GM18508 (cell line): ENCODE data around the gene GON4L.
"Not testable (repeated sequence)": the region's sequence is repeated elsewhere in the genome, so short reads cannot be mapped to it uniquely, and the experiment has no call there.

ENCODE experiments used
- ATAC-seq: cut with Tn5 transposase; IDR thresholded peaks from one replicate; pipeline ENCODE4 v1.9.1; 2021; ENCODE audit warnings: moderate number of reproducible peaks; ENCODE audit not compliant: insufficient read depth, unreplicated experiment

The GON4L gene

DNA sequence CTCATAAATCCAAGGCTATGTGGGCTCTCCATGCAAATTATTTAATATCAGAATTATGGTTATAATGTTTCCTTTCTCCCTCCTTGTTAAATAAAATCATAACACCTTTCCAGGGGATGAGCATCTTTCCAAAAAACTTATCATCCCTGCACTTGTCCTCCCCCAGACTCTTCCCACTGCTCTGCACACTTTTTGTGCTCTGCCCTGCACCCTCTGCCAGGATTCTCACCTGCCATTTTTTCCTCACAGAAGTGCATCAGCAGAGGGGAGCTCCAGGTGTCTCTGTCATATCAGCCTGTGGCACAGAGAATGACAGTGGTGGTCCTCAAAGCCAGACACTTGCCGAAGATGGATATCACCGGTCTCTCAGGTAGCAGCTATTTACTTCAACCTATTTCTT is 23.2 kb upstream of the GON4L start:
- no peak for ATAC-seq

DNA sequence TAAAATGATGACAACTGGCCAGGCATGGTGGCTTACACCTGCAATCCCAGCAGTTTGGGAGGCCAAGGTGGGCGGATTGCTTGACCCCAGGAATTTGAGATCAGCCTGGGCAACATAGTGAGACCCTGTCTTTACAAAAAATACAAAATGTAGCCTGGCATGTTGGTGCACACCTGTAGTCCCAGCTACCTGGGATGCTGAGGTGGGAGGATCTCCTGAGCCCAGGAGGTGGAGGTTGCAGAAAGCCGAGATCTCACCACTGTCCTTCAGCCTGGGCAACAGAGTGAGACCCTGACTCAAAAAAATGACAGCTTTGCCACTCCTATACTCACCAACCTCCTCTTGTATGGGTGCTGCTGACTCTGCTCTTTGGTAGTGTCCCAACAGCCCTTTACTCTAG is 20.9 kb upstream of the GON4L start:
- ATAC-seq: no peak

DNA sequence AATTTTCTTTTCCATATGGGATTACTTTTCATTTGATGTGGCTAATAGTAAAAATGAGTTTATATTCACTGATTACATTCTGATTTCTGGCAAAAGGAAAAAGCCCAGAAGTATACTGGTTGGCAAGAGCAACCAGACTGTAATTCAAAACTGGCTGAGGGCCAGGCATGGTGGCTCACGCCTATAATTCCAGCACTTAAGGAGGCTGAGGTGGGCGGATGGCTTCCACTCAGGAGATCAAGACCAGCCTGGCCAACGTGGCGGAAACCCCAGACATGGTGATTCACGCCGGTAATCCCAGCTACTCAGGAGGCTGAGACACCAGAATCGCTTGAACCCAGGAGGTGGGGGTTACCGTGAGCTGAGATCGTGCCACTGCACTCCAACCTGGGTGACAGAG is 16.8 kb upstream of the GON4L start:
- ATAC-seq: no peak

GRCh38 chr1:155872527-155872926 is 15.5 kb upstream of the GON4L start:
- no peak for ATAC-seq

DNA sequence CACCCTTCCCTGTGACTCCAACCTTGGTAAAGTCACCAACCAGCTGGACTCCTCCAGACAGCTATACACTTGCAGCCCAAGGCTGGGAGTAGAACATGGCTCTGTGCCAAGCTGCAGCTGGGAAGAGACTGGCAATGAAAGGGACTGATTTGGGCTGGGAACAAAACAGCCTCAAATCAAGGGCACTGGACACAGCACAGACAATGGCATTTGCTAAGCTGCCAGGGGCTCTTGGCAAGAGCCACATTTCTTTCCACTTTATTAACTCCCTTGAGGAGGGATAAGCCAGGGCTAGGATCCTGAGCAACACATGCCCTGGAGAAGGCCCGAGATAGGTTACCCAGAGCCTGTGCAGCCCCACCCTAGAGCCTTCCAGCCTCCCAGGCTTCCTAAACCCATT is 14.4 kb upstream of the GON4L start:
- ATAC-seq: no peak

DNA sequence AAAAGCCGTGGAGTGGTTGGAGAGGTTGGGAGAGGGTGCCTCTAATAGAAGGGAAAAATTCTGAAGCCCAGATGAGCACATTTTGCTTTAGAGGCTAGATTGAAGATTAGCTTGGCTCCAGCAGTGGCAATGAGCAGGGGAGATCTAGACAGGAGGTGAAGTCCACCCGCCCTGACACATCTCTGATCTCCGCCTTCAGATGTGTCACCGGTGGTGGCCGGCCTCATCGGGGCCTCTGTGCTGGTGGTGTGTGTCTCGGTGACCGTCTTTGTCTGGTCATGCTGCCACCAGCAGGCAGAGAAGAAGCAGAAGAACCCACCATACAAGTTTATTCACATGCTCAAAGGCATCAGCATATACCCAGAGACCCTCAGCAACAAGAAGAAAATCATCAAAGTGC is 10.8 kb upstream of the GON4L start:
- no peak for ATAC-seq

DNA sequence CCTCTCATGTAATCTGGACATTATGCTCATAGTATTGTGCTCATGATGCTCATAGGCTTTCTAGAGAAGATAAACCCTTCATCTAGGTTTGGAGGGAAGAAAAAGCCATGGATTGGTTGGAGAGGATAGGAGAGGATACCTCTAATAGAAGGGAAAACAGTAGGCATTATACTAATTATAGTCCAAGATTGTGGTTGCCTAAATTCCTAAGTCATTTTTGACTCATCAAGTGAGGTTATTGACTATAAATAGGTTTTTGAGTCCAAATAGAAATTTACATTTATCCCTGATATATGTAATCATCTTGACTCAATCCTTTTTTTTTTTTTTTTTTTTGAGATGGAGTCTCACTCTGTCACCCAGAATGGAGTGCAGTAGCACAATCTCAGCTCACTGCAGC is 7.4 kb upstream of the GON4L start:
- no peak for ATAC-seq

DNA sequence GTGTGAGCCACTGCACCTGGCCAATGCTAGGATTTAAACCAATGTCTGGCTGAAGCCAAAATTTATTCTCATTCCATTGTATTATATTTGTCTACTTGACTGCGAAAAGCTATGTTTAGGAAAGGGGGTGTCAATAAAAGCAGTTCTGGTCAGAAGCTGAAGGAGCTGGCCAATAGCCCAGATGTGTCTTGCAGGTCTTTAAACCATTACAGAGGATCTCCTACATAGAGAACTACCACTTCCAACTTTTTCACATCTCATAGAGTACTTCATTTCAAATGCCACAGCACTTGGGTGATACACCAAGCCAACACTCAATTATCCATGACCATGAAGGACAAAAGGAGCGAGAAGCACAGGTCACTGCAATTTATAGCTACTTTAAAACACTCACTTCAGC is 4.9 kb upstream of the GON4L start:
- no peak for ATAC-seq

- ATAC-seq: no peak
Observed at GRCh38 chr1:155860970-155861510, 4.0 kb upstream of the GON4L start.

DNA sequence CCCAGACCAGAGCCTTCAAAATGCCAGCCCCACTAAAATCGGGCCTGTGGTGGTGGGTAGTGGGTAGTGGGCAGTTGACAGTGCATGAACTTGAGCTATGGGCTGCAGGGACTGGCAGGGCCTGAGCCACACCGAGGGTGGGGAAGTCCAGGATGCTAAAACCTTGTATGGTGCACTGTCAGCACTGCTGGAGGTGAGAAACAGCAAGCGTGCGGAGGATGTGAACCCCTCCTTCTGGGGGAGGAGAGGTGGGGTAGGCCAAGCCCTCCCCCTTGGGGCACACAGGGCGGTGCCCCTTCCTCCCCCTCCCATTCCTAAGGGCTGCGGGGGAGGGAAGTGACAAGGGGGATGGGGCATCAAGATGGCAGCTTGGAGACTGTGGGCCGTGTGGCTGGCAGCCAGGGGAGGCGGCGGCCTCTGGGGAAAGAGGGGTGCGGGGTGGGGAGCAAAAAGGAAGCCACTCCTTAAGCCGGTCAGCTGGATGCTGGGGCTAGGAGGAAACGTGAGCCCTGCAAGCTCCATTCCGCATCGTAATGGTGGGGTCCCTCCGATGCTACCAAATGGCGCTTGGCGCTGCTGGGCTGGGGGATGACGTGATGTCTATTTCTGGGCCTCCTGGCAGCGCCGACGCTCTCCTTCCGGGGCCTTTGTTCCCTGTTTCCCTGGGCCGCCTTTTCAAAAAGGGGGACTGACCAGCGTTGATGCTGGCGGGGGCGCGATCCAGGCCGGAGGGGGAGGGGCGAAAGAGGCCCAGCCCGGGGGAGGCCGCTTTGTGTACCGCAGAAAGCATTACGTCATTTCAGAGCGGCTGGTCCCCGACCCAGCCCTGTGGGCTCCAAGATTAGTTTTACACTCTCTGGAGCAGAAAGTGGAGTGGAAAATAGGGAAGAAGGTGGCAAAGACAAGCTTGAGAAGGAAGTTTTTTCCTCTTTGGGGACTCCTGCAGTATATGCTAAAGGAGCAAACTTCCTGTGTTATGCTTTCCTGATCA is 3.2 kb upstream of the GON4L start:
- no peak for ATAC-seq

DNA sequence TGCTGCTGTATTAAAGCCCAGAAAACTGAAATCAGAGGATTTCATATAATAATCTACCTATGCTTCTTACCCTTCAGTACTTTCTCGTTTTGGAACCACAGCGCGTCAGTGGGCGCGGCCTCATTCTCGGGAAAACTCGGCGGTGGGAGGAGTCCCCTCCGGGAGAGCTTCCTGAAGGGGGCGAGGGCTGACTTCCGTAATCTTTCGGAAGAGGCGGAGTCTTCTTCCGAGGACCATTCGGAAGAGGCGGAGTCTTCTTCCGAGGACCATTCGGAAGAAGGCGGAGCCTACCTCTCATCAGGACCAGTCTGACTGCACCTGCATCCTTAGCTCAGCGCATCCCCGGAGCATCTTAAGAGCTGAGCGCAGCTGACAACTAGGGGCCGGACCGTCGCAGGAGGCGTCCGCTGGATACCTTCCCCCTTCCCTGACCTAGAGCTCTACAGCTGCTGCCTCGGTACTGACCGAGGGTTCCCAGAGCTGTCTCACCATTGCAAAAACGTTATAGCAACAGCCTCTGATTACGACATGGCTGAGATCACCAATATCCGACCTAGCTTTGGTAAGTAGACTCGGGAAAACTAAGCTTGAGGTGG is 2.3 kb upstream of the GON4L start, which contains the start of gene SYT11:
Gene SYT11 (plus strand): TSS at position 334 of the 596 bp plus-strand sequence. CDS start 195 bp downstream, at position 529.
- ATAC-seq: no peak

DNA sequence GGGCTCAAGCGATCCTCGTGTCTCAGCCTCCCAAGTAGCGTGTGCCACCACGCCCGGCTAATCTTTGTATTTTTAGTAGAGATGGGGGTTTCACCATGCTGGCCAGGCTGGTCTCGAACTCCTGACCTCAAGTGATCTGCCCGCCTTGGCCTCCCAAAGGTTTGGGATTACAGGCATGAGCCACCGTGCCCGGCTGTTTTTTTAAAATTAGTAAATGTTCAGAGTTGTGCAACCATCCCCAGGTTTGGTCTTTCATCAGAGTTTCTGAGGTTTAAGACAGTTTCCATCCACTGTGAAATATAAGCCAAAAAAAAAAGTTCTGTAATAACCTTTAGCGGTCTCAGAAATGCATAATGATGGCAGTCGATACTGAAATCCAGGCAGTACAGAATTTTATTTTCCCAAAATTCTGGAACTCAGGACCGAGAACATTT is 1.8 kb upstream of the GON4L start:
- ATAC-seq: no peak

DNA sequence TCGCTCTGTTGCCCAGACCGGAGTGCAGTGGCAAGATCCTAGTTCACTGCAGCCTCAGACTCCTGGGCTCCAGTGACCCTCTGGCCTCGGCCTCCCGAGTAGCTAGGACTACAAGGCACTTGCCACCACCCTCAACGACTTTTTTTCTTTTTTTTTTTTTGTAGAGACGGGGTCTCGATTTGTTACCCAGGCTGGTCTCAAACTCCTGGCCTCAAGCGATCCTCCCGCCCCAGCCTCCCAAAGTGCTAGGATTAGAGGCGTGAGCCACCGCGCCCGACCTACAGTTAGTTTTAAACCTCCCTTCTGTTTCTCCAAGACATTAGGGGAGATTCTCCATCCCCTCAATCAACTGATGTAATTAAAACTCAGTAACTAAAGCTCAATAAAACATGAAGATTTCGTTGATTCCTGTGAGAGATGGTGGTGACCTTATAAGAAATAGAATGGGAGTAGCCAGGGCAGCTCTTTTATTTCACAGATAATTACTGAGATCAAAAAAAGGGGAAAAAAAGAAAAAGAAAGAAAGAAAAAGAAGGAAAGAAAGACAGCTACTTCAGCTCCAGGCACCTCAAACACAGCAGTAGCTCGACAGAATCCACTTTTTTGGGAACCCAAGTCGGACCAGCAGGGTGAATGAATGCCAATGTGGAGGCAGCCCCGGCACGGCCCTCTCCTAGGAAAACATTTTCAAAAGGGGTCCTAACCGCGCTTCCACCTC is 598 bp downstream of the GON4L start:
- ATAC-seq: no peak

DNA sequence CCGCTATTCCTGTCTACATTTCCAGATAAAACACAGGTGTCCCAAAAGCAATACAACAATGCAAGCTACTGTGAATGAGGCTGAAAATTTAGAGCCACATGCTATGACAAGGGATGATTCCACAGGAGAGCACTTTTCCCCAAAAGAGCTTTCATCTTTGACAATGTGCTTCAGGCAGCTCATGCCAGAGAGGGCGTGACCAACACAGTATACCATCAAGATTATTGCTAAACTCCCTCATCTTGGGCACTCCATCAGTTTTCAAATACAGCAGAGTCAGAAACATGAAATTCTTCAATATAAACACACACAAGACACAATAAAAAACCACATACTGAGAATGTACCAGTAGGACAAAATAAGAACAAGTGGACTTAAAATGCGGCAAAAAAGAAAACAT is 6.7 kb downstream of the GON4L start:
- ATAC-seq: no peak

DNA sequence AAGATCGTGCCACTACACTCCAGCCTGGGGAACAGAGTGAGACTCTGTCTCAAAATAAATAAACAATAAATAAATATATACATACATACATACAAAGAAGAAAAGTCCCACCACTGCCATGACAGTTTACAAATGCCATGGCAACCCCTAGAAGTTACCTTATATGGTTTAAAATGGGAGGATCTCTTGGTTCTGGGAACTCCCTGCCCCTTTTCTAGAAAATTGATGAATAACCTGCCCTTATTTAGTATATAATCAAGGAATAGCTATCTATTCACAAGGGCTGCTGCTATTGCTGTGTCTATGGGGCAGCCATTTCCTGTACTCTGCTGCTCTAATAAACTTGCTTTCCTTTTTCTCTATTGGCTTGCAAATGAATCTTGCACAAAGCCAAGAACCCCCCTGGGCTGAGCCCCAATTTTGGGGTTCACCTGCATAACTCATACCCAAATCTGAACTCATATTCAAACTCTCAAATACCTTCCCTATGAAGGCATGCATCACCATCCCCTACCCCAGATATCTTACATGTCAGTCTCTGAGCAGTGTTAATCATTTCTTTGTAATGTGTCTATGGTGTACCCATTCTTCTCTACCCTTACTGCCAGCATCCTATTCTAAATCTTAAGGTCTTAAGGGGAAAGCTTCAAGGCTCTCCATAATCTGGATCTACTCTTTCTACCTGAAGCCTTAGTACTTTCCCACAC is 9.0 kb downstream of the GON4L start:
- no peak for ATAC-seq

DNA sequence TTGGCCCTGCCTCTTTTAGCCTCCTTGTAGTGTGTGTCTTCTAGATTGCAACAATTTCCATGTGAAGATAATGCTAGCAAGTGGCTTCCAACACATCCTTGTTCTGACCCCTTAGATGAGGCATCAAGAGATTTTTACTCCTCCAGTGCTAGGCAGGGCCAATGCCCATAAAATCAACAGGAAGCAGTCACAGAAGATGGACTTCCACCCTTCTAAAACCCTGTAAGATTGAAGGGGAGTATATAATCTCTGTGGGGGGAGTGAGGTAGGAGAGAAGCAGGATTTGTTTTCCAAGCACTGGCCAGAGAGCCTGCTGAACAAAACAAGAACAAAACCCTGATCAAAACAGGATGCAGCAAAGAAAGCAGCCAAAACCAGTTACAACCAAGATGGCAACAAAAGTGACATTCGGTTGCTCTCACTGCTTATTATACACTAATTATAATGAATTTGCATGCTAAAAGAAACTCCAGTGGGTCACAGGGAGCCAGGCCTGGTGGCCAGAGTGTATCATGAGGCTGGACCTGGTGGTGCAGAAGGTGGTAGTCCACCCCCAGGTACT is 12.1 kb downstream of the GON4L start:
- no peak for ATAC-seq

DNA sequence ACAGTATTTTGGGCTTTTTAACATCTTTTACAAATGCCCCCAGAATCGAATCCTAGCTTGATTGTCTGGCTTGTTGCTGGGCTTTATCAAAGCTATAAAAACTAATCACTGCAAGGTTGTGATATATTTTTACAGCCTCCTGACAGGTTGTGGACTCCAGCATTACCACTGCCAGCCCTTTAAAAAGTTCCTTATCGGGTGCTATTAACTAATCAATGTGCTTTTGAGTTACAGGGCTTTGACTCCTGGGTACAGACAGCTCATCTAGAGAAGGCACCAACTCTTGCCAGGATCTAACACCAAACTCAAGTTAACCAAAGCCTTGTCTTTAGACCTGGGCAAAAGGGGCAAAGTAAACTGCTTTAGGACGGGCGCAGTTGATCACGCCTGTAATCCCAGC is 16.6 kb downstream of the GON4L start:
- ATAC-seq: no peak

- ATAC-seq: no peak
Observed at GRCh38 chr1:155835548-155835947, 21.5 kb downstream of the GON4L start.

DNA sequence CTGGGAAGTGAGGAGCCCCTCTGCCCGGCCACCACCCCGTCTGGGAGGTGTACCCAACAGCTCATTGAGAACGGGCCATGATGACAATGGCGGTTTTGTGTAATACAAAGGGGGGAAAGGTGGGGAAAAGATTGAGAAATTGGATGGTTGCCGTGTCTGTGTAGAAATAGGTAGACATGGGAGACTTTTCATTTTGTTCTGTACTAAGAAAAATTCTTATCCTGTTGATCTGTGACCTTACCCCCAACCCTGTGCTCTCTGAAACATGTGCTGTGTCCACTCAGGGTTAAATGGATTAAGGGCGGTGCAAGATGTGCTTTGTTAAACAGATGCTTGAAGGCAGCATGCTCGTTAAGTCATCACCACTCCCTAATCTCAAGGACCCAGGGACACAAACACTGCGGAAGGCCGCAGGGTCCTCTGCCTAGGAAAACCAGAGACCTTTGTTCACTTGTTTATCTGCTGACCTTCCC is 22.1 kb downstream of the GON4L start:
- ATAC-seq: not testable (repeated sequence)
